Panc1 (cell line): Measurements from ENCODE around the gene C14orf132. TPM values are rescaled to one million over a fixed set of nuclear protein-coding genes. Genes with fewer than 3 reads are reported as not detected.

ENCODE experiments used
- ATAC-seq: fragments of 200-7000 bp; cut with Tn5 transposase; 2 replicates; pipeline ENCODE4 v1.9.1; 2020; ENCODE audit warnings: mild to moderate bottlenecking, moderate library complexity
- BruUV-seq: library from RNA; stranded (reverse); fragments of 400-500 nt; replicated peaks from 2 replicates; lab custom pipeline; 2021; lab: Mats Ljungman, UMichigan
- CTCF ChIA-PET: fragments of 300-600 bp; sonication (Branson Sonifier 250); formaldehyde crosslinking; loops from one replicate; lab custom pipeline; 2022; ENCODE audit warnings: antibody characterized with exemption; lab: Charles Lee
- POLR2A ChIA-PET: fragments of 300-600 bp; sonication (Branson Sonifier 250); formaldehyde crosslinking; loops from one replicate; lab custom pipeline; 2022; ENCODE audit warnings: antibody characterized with exemption; lab: Charles Lee
- DNase-seq: peaks from one replicate; pipeline ENCODE4 v3.0.0-alpha.2; 2010; ENCODE audit warnings: low read depth, low spot score
- H3K27ac ChIP-seq: 2 replicates; pipeline ENCODE4 v1.5.1; 2011; ENCODE audit warnings: mild to moderate bottlenecking, low read length, inconsistent platforms
- H3K27me3 ChIP-seq: fragments of 200-500 bp; sonication (Bioruptor generic); 2 replicates; pipeline ENCODE4 v1.6.0; 2014; ENCODE audit warnings: low read length, inconsistent platforms; ENCODE audit not compliant: control insufficient read depth, insufficient read depth
- H3K36me3 ChIP-seq: fragments of 200-500 bp; sonication (Bioruptor generic); 2 replicates; pipeline ENCODE4 v1.5.1; 2014; ENCODE audit warnings: inconsistent platforms, mild to moderate bottlenecking, low read length, moderate library complexity; ENCODE audit not compliant: control insufficient read depth, insufficient read depth
- H3K4me1 ChIP-seq: 2 replicates; pipeline ENCODE4 v1.5.1; 2011; ENCODE audit warnings: inconsistent platforms, mild to moderate bottlenecking, low read length, moderate library complexity; ENCODE audit not compliant: control insufficient read depth, insufficient read depth
- H3K4me3 ChIP-seq, 2 experiments: 2 replicates each; pipeline ENCODE4 v1.5.1; 2011 to 2012; ENCODE audit warnings: low read depth in 2 of 2, low read length in 2 of 2, mild to moderate bottlenecking in 2 of 2, inconsistent platforms in 1 of 2, moderate library complexity in 1 of 2
- H3K9me3 ChIP-seq: fragments of 200-500 bp; sonication (Bioruptor generic); 2 replicates; pipeline ENCODE4 v1.5.1; 2014; ENCODE audit warnings: low read depth, mild to moderate bottlenecking, inconsistent platforms, low read length, moderate library complexity; ENCODE audit not compliant: control insufficient read depth, insufficient read depth
- POLR2AphosphoS5 ChIP-seq: IDR thresholded peaks from 2 replicates; pipeline ENCODE4 v1.6.1; 2012; ENCODE audit warnings: mild to moderate bottlenecking, low read depth, low read length, moderate library complexity
- SIN3A ChIP-seq: IDR thresholded peaks from 2 replicates; pipeline ENCODE4 v1.6.1; 2012; ENCODE audit warnings: low read depth, mild to moderate bottlenecking, low read length, moderate library complexity, borderline replicate concordance; ENCODE audit not compliant: insufficient read depth
- TCF7L2 ChIP-seq: IDR thresholded peaks from 2 replicates; pipeline ENCODE4 v1.6.1; 2011; ENCODE audit warnings: mild to moderate bottlenecking, low read depth, low read length, inconsistent platforms
- in situ Hi-C: cut with HindIII; loops from 2 replicates; pipeline ENCODE4 v1.10.0; 2016; ENCODE audit warnings: low sequenced_read_pairs, low pct_unique_long_range_greater_than_20kb
- intact Hi-C: fragments of 100-400 bp; cut with micrococcal nuclease; formaldehyde crosslinking; loops from one replicate; pipeline ENCODE4 v1.10.0; 2022; ENCODE audit not compliant: unreplicated experiment
- total RNA-seq: library from RNA; stranded (reverse); gene quantifications from one replicate; pipeline ENCODE4 v1.2.1, GENCODE V29; 2021; ENCODE audit not compliant: unreplicated experiment
- TF ChIP-seq, protein P1 (sequence below), 2 experiments: IDR thresholded peaks; 2 replicates each; pipeline ENCODE4 v1.6.1; 2011 to 2012; ENCODE audit warnings: low read depth in 2 of 2, control low read depth in 1 of 2, low read length in 1 of 2, mild to moderate bottlenecking in 1 of 2, moderate library complexity in 1 of 2; ENCODE audit not compliant: insufficient read depth in 1 of 2
- TF ChIP-seq, protein P2 (sequence below): fragments of 450-650 bp; IDR thresholded peaks from 2 replicates; pipeline ENCODE4 v1.5.1; 2017; ENCODE audit warnings: mild to moderate bottlenecking

The C14orf132 gene
- total RNA-seq, 1 experiment from 2014 or later, result 23.0 TPM

DNA sequence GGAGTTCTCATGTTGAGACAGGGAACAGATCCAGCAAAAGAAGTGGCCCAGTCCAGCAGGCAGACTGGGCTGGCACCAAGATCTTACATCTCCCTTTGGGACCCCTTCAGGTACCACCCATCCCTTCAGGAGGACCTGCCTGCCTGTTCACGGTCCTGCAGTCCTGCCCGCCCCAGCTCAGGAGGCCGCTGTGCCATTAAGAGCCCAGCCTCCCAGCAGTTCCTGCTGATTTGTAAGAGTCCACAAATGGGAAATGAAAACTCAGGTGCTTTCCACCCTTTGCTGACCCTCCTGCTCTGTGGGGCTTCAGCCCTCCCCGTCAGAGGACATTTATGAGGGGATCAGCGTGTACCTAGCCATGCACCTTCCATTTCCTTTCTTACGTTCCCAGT, 39.5 kb downstream of the C14orf132 start:
- Histone ChIP-seq H3K27ac (no peak overlapping the region), H3K9me3 (no peaks in the 10 kb centered on the region), H3K4me3 (no peak overlapping the region), H3K4me1 (peaks cover 4% of the 10 kb centered on the region; the same call in 1 of the 2 replicates), H3K27me3 (no peaks in the 10 kb centered on the region), H3K36me3 (no peaks in the 10 kb centered on the region)
- TF ChIP-seq, protein P1, sequence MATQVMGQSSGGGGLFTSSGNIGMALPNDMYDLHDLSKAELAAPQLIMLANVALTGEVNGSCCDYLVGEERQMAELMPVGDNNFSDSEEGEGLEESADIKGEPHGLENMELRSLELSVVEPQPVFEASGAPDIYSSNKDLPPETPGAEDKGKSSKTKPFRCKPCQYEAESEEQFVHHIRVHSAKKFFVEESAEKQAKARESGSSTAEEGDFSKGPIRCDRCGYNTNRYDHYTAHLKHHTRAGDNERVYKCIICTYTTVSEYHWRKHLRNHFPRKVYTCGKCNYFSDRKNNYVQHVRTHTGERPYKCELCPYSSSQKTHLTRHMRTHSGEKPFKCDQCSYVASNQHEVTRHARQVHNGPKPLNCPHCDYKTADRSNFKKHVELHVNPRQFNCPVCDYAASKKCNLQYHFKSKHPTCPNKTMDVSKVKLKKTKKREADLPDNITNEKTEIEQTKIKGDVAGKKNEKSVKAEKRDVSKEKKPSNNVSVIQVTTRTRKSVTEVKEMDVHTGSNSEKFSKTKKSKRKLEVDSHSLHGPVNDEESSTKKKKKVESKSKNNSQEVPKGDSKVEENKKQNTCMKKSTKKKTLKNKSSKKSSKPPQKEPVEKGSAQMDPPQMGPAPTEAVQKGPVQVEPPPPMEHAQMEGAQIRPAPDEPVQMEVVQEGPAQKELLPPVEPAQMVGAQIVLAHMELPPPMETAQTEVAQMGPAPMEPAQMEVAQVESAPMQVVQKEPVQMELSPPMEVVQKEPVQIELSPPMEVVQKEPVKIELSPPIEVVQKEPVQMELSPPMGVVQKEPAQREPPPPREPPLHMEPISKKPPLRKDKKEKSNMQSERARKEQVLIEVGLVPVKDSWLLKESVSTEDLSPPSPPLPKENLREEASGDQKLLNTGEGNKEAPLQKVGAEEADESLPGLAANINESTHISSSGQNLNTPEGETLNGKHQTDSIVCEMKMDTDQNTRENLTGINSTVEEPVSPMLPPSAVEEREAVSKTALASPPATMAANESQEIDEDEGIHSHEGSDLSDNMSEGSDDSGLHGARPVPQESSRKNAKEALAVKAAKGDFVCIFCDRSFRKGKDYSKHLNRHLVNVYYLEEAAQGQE (IDR thresholded peaks at IDR 0.05; ENCODE audit: insufficient read depth in 1 of 2, low read depth in 2 of 2, low read length in 1 of 2), result no peak
- no peak for TF ChIP-seq POLR2AphosphoS5
- TF ChIP-seq, protein P2, sequence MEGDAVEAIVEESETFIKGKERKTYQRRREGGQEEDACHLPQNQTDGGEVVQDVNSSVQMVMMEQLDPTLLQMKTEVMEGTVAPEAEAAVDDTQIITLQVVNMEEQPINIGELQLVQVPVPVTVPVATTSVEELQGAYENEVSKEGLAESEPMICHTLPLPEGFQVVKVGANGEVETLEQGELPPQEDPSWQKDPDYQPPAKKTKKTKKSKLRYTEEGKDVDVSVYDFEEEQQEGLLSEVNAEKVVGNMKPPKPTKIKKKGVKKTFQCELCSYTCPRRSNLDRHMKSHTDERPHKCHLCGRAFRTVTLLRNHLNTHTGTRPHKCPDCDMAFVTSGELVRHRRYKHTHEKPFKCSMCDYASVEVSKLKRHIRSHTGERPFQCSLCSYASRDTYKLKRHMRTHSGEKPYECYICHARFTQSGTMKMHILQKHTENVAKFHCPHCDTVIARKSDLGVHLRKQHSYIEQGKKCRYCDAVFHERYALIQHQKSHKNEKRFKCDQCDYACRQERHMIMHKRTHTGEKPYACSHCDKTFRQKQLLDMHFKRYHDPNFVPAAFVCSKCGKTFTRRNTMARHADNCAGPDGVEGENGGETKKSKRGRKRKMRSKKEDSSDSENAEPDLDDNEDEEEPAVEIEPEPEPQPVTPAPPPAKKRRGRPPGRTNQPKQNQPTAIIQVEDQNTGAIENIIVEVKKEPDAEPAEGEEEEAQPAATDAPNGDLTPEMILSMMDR, result no peak
- in situ Hi-C loops (no loop called here), intact Hi-C loops (no loop called here)
- ChIA-PET CTCF (no interaction called here), POLR2A (no interaction called here)
- DNase-seq, result no peak
- ATAC-seq, result peak; percentile 45; the same call in 1 of the 2 replicates
- BruUV-seq, result no TSS peak

DNA sequence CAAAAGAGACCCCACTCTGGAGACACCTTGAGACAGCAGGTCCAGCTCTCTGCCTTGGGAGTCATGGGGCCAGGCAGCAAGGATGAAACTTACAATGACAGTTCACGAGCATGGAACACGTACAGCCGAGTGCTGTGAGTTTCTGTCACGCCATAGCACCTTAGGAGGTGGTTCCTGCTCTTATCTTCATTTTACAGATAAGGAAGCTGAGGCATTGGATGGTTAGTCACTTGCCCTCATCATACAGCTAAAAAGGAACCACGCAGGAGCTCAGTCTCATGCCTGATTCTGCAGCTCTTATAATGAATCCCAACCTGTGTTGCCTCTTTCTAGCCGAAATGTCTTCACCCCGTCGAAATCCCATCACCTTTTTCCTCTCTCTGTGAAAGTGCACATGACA, 39.9 kb downstream of the C14orf132 start:
- in situ Hi-C loops, result no loop called here
- POLR2A ChIA-PET, result no interaction called here
- intact Hi-C loops, result no loop called here

More for the DNA sequence above, 39.9 kb downstream of the C14orf132 start:
- Histone ChIP-seq H3K9me3 (no peaks in the 10 kb centered on the region), H3K4me3 (no peak overlapping the region), H3K4me1 (peaks cover 7% of the 10 kb centered on the region; the same call in 1 of the 2 replicates), H3K36me3 (no peaks in the 10 kb centered on the region), H3K27me3 (no peaks in the 10 kb centered on the region), H3K27ac (no peak overlapping the region)
- TF ChIP-seq, protein P2, result no peak
- no peak for TF ChIP-seq POLR2AphosphoS5
- TF ChIP-seq, protein P1 (IDR thresholded peaks at IDR 0.05; ENCODE audit: insufficient read depth in 1 of 2, low read depth in 2 of 2, low read length in 1 of 2), result no peak
- no peak for TF ChIP-seq TCF7L2
- TF ChIP-seq SIN3A, result no peak
- DNase-seq (no peak), ATAC-seq (no peak)
- CTCF ChIA-PET, result no interaction called here
- BruUV-seq, result no TSS peak
